PFSK-1 (cell line): Measurements from ENCODE around the gene SPAG5.

Experiments
- POLR2AphosphoS5 ChIP-seq: IDR thresholded peaks from 2 replicates; pipeline ENCODE4 v1.6.1; 2012; ENCODE audit warnings: low read depth, mild to moderate bottlenecking, control low read depth, low read length, moderate library complexity
- REST ChIP-seq, 2 experiments: IDR thresholded peaks; 2 replicates each; pipeline versions ENCODE4 v1.6.1 to v1.8.0; 2011 to 2012; ENCODE audit warnings: low read depth in 2 of 2, low read length in 2 of 2, control low read depth in 1 of 2, inconsistent platforms in 1 of 2, mild to moderate bottlenecking in 1 of 2, moderate library complexity in 1 of 2; ENCODE audit not compliant: insufficient read depth in 1 of 2
- SIN3A ChIP-seq: IDR thresholded peaks from 2 replicates; pipeline ENCODE4 v1.6.1; 2012; ENCODE audit warnings: mild to moderate bottlenecking, low read length, moderate library complexity, borderline replicate concordance; ENCODE audit not compliant: insufficient read depth

DNA sequence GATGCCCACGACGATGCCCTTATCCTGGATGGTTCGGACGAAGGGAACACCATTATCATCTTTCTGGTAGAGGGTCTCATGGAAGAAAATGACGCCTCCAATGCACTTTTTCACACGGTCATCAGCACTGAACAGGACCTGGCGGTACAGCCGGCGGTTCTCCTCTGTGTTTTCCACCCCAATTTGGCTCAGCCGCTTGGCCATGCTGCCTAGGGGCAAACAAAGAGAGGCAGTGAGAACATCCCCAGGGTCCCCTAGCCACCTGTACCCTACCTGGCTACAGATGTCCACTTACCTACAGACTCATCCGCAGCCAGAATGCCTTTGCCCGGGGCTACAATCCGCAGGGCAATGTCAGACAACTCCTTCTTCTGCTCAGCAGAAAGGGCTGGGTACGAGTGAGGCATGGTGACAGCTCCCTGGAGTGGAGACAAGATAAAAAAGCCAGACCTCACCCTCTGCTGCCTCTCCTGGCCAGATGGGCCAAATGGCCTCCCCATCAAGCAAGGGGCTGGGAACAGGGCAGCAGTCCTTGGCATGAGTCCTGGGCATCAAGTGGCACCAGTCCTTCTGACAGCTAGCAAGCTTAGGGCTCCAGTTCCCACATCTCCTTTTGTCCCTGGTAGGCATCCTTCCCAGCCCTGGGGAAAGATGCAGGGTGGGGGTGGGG is 23.6 kb downstream of the SPAG5 start:
- TF ChIP-seq REST (IDR thresholded peaks at IDR 0.05; ENCODE audit: insufficient read depth in 1 of 2, low read depth in 2 of 2, low read length in 2 of 2) (no peak), POLR2AphosphoS5 (no peak), SIN3A (no peak)
